NCI-H2107 treated with DMSO at 0.1 percent for 48 hours (cell line): ENCODE measurements around the gene RANBP3.

Experiments
- DNase-seq: peaks from one replicate; lab custom pipeline; 2025; ENCODE audit not compliant: unreplicated experiment; lab: John Stamatoyannopoulos, UW

Gene RANBP3

DNA sequence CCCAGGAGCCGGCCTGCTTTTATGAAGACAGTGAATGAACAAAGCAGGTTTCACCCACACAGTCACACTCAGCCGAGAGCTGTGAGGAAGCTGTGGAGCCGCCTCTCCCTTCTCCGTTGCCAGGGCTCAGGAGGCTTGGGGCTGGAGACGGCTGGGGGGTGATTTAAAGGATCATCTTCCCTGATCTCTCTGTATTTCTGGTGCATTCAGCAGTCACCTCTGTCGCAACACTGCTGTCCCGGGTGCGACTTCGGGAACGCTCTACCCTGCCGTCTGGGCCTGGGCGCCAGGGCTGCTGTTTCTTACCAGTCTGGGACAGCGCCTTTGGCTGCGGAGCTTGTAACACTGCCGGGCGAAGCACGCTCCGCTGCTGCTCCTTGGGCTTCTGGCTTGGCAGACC, 45.8 kb downstream of the RANBP3 start:
- no peak for DNase-seq

DNA sequence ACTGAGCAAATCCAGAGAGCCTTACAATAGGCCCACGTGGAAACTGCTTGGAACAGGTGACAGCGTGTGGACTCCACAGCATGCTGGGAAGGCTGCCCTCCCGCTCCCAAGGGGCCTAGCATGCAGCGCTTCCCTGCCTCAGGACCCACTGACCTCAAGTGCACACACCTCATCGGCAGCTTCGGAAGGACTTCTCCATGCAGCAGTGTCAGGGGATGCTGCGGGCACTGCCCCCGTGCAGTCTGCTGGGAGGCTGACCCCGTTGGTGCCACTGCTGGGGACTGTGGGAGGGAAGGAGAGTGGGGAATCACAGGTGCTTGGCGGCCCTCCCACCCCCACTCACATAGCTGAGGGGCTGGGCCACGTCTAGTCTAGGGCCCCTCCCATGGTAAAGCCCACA, 46.7 kb downstream of the RANBP3 start:
- DNase-seq, result no peak

DNA sequence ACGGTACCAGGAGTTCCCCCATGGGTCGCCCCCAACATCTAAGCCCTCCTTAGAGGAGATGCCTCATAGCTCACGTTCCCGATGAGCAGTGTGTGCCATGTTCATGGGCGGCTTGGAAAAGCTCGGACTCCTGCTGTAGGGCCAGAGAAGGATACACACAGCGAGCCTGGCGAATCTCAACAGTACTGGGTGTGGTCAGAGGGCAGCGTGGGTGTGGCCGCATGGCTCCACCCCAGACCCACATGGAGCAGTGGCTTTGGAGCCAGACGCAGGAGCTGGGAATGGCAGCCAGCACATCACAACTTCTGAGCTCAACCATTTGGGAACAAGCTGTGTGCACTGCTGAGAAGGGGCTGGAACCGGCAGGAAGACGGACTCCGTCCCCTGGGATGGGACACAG, 48.3 kb downstream of the RANBP3 start:
- DNase-seq, result no peak

- DNase-seq, result no peak
Observed at GRCh38 chr19:5929179-5929578, 48.8 kb downstream of the RANBP3 start.

GRCh38 chr19:5927441-5927821, 50.5 kb downstream of the RANBP3 start:
- no peak for DNase-seq

DNA sequence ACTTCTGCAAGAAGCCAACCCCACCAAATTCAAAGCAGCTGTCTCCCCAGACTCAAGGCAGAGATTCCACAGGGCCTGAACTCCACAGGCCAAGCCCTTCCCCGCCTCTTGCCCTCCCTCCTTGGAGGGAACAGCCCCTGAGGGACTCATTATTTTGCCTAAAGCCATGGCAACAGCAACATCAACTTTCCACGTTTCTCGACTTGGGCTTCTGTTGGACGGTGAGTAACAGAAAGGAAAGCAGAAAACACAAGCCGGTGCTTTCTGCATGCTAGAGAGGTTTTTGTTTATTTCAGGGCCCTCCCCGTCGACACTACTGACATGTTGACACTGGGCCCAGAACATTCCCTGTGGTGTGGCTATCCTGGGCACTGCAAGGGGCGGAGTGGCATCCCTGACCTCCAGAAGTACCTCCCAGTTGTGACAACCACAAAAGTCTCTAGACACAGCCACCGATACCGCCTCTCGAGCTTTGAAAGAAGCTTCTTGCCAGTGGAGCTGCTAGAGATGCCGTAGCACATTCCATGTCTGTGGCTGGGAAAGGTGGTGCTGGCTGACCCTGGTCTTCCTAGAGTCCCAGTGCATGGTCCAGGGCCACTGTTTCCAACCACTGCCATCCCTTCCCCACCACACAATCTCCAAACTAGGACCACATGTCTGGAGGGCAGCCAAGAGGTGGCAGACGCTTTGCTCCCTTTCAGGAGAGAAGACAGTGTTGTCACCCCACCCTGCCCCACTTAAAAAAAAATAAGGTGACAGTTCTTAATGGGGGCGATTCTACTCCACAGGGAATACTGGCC, 51.1 kb downstream of the RANBP3 start:
- no peak for DNase-seq

DNA sequence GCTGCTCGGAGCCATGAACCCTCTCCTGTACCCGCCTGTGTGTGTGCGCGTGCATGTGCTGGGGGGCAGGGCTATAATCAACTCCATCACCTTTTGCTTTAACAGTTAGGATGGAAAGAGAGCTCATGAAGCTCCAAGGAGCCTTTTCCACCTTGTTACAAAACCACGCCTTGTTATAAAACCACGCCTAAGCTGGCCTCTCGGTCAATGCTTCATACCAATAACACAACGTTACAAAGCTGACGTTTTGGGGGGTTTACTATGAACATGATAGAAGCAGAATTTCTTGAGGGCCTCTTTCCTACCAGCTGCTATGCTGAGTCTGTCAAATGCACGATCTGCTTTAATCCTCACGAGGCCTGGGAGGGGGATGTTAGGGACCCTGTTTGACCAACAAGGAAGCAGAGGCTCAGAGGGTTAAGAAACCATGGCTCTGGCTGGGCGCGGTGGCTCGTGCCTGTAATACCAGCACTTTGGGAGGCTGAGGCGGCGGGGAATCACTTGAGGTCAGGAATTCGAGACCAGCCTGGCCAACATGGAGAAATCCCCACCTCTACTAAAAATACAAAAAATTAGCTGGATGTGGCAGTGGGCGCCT, 52.0 kb downstream of the RANBP3 start:
- no peak for DNase-seq

DNA sequence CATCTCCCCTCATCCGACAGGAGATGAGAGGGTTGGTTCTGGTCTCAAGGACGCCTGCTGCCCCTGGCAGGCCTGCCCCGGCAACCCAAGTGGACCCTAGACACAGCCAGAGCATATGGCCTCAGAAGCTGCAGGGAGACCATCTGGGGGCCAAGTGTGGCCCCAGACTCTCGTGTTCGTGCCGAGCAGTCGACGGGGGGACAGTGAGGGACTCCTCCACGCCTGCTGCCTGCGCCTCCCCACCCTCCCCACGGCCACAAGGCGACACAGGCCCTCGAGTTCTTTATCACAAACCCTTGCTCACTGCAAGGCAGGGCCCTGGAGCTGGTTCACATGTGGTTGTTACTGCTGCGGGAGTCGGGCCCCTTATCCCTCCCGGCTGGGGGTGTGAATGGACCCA, 54.6 kb downstream of the RANBP3 start:
- no peak for DNase-seq

DNA sequence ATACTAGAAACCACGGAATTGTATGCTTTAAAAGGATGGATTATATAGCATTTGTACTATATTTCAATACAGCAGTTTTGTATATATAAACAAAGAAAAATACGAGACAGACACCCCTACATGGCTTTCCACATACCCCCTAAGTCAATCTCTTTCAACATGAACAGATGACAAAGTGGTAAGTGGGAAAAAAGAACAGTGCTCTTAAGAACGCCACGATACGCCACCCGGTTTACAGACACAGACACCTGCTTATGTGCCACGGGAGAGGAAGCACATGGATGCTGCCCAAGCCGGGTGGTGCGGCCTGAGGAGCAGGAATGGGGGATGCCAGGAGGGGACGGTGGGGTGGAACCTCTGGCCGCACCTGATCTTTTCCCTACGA, 55.8 kb downstream of the RANBP3 start:
- DNase-seq, result no peak

DNA sequence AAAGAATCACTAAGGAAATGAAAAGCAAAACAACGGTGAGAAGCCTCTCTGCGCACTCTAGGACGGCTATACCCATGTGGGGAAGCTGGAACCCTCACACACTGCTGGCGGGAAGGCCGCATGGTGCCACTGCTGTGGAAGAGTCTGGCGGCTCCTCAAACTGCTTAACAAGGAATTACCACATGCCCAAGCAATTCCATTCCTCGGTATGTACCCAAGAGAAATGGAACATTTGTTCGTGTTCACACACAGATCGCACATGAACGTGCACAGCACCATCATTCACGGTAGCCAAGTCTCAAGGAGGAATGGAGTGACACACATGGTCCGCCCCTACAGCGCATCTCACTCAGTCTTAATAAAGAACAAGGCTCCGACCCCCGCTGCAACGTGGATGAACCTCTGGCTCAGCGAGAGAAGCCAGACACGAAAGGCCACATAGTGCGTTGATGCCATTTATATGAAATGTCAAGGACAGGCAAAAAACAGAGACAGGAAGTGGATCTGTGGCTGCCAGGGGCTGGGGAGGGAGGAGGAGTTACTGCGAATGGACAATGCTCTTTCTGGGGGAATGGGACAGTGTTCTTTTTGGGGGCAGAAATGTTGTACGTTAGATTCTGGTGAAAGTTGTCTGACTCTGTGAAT, 56.3 kb downstream of the RANBP3 start:
- no peak for DNase-seq

DNA sequence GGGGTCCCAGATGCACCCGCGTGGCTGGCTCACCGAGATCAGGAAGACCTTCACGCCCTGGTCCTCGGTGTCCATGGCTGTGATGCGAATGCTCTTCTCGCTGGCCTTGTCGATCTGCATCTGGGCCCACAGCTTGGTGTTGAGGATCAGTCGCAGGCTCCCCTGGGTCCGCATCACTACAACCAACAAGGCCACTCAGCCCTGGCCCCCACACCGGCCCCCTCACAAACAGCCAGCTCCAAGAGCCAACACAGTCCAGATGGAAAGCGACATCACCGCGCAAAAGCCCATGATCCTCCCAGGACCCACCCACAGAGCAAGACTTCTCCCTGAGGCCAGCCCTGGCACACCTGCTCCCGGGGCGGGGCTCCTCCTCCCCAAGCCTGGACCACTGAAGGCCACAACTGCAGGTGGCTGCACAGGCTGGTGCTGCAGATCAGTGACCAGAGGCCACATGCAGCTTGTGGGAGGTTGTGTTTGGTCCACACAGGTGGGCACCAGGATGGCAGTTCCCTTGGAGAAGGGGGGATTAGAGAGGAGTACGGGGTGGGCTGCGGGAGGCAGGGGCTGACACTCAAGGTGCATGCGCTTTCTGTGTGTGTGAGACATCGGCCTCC, 59.4 kb downstream of the RANBP3 start:
- no peak for DNase-seq

DNA sequence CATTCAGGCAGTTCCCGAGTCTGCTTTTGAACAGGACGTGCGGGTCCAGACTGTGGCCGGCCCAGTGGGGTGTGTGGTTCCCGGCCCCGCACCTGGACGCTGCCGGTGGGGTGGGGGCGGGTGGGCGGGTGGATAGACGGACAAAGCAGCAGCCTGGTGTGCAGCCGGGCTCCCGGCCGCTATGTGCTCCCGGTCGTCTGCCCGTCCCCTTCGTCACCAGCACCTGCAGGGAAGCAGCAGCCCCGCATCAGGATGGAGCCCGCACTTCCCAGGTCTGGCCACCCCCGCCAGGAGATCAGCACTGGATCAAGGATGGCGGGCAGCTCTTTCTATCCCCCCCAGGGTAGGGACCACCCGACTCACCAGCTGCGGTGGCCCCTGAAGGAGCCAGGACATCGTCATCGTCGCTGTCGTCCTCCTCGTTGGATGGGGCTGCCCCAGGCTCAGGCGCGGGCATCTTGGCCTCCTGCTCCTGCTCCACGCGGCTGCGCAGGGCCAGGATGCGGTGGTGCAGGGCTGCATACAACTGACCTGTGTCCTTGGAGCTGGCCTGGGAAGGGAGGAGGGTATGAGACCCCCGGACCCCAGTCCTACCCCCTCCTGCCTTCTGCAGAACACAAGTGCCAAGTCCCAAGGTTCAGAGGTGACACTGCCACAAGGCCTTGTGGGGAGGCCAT, 60.4 kb downstream of the RANBP3 start:
- no peak for DNase-seq

- no peak for DNase-seq
Observed at GRCh38 chr19:5916181-5916708, 61.7 kb downstream of the RANBP3 start.

- no peak for DNase-seq
Observed at GRCh38 chr19:5915782-5916165, 62.2 kb downstream of the RANBP3 start.

- no peak for DNase-seq
Observed at GRCh38 chr19:5914946-5915781, 62.8 kb downstream of the RANBP3 start.

GRCh38 chr19:5914358-5914774, 63.6 kb downstream of the RANBP3 start:
- DNase-seq, result no peak

- DNase-seq, result no peak
Observed at GRCh38 chr19:5913739-5914357, 64.1 kb downstream of the RANBP3 start, which contains the start of gene CAPS. TSS of gene CAPS (plus strand) at chr19:5914254. CDS start at chr19:5914407, 153 bp downstream.

DNA sequence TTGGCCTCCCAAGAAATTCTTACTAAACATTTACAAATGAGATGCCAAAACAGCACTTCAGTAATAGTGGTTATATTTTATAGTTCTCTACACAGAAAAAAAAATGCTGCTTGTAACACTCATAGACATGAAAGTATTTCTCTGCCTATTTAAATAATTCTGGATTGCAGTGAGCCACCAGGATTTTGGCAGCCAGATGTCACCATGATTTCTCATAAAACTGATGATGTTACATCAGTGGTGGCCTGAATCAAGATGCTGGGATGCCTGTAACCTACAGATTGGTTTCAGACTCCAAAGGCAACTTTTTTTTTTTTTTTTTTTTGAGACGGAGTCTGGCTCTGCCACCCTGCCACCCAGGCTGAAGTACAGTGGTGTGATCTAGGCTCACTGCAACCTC, 66.6 kb downstream of the RANBP3 start:
- DNase-seq, result no peak

DNA sequence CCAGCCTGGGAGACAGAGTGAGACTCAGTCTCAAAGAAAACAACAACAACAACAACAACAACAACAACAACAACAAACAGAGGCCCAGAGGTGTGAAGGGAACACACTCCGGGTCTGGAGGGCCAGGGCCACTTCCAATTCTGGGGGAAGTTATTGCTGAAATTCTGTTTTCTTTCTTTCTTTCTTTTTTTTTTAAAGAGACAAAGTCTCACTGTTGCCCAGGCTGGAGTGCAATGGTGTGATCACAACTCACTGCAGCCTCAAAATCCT, 67.4 kb downstream of the RANBP3 start:
- no peak for DNase-seq
